Rectal smooth muscle tissue (tissue), 1 donor: Measurements from ENCODE around the gene FLT3LG.
"Not testable (repeated sequence)": the region's sequence is repeated elsewhere in the genome, so short reads cannot be mapped to it uniquely, and the experiment has no call there.

Experiments
- H3K27ac ChIP-seq: one replicate; pipeline ENCODE4 v1.7.0; 2013; ENCODE audit warnings: low read depth, low read length, inconsistent platforms
- H3K27me3 ChIP-seq: one replicate; pipeline ENCODE4 v1.7.0; 2013; ENCODE audit warnings: low read length; ENCODE audit not compliant: control insufficient read depth, insufficient read depth
- H3K36me3 ChIP-seq: one replicate; pipeline ENCODE4 v1.7.0; 2013; ENCODE audit warnings: low read length; ENCODE audit not compliant: control insufficient read depth, insufficient read depth
- H3K4me1 ChIP-seq: one replicate; pipeline ENCODE4 v1.7.0; 2013; ENCODE audit warnings: low read length; ENCODE audit not compliant: control insufficient read depth, insufficient read depth
- H3K4me3 ChIP-seq: one replicate; pipeline ENCODE4 v1.7.0; 2013; ENCODE audit warnings: low read length
- H3K9ac ChIP-seq: one replicate; pipeline ENCODE4 v1.7.0; 2013; ENCODE audit warnings: low read length

Gene FLT3LG

DNA sequence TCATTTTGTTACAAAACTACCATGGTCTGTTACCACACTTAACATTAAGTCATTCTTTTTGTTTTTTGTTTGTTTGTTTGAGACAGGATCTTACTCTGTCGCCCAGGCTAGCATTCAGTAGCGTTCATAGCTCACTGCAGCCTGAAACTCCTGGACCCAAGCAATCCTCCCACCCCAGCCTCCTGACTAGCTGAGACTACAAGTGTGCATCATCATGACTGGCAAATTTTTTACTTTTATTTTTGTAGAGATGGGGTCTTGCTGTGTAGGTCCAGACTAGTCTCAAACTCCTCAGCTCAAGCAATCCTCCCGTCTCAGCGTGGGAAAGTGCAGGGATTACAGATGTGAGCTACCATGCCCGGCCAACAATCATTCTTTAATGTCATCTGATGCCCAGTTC, 17.7 kb upstream of the FLT3LG start:
- no peak overlapping the region for H3K4me3 ChIP-seq
- H3K9ac ChIP-seq, result no peak overlapping the region
- no peaks in the 10 kb centered on the region for H3K27me3 ChIP-seq
- H3K27ac ChIP-seq, result no peak overlapping the region
- H3K36me3 ChIP-seq, result no peaks in the 10 kb centered on the region
- H3K4me1 ChIP-seq, result peaks cover 7% of the 10 kb centered on the region

DNA sequence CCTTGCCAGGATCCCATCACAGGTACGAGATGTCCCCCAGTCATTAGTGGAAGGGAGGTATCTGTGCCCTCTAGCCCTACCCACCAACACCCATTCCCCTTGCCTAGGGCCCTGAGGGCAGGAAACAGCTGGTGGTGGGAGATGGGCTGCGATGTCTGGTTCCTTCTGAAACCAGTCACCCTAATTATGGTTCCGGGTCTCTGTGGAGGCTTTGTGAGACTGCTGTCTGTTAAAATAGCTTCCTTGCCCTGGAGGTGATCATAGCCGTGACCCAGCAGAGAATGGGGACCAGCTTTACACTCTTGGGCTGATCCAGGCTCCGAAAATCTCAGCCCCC, 15.5 kb upstream of the FLT3LG start:
- no peak overlapping the region for H3K9ac ChIP-seq
- peaks cover 6% of the 10 kb centered on the region for H3K4me1 ChIP-seq
- H3K27me3 ChIP-seq, result no peaks in the 10 kb centered on the region
- no peak overlapping the region for H3K4me3 ChIP-seq
- no peak overlapping the region for H3K27ac ChIP-seq
- H3K36me3 ChIP-seq, result no peaks in the 10 kb centered on the region

DNA sequence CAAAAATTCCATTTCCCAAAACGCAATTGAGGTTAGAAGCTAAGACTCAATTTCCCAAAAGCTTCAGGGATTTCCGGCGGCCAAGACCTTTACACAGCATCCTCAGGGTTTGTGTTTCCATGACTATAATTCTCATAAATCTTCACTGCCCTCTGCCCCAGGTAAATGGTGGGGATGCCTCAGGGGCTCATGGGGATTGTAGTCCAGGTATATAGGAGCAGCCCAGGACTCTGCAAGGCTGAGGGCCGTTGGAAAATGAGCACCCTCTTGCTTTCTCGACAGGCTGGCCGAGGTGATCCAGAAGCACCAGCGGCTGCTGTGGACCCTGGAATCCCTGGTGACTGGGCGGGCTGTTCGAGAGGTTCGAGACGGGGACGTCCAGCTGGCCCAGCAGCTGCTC, 14.6 kb upstream of the FLT3LG start:
- Histone ChIP-seq H3K4me3 (no peak overlapping the region), H3K4me1 (no peaks in the 10 kb centered on the region), H3K27ac (no peak overlapping the region), H3K9ac (no peak overlapping the region), H3K27me3 (no peaks in the 10 kb centered on the region), H3K36me3 (peaks cover 2% of the 10 kb centered on the region)

GRCh38 chr19:49461130-49461529, 12.9 kb upstream of the FLT3LG start:
- not testable (repeated sequence) for H3K36me3 ChIP-seq, H3K27ac ChIP-seq, H3K4me1 ChIP-seq, H3K4me3 ChIP-seq, H3K9ac ChIP-seq, H3K27me3 ChIP-seq

DNA sequence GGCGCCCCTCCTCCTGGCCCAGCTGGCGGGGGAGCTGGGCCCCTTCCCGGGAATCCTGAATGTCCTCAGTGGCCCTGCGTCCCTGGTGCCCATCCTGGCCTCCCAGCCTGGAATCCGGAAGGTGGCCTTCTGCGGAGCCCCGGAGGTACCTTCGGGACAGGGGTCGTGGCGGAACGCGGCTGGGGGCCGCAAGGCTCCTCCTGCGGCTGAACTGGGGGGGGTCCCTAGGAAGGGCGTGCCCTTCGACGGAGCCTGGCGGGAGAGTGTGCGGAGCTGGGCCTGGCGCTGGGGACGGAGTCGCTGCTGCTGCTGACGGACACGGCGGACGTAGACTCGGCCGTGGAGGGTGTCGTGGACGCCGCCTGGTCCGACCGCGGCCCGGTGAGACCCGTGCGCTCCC, 12.4 kb upstream of the FLT3LG start:
- Histone ChIP-seq H3K9ac (no peak overlapping the region), H3K27me3 (no peaks in the 10 kb centered on the region), H3K4me1 (no peaks in the 10 kb centered on the region), H3K27ac (no peak overlapping the region), H3K4me3 (no peak overlapping the region), H3K36me3 (peaks cover 2% of the 10 kb centered on the region)

- no peak overlapping the region for H3K4me3 ChIP-seq
- no peak overlapping the region for H3K27ac ChIP-seq
- H3K4me1 ChIP-seq, result no peaks in the 10 kb centered on the region
- H3K27me3 ChIP-seq, result no peaks in the 10 kb centered on the region
- peaks cover 2% of the 10 kb centered on the region for H3K36me3 ChIP-seq
- no peak overlapping the region for H3K9ac ChIP-seq
Observed at GRCh38 chr19:49462492-49462891, 11.5 kb upstream of the FLT3LG start.

DNA sequence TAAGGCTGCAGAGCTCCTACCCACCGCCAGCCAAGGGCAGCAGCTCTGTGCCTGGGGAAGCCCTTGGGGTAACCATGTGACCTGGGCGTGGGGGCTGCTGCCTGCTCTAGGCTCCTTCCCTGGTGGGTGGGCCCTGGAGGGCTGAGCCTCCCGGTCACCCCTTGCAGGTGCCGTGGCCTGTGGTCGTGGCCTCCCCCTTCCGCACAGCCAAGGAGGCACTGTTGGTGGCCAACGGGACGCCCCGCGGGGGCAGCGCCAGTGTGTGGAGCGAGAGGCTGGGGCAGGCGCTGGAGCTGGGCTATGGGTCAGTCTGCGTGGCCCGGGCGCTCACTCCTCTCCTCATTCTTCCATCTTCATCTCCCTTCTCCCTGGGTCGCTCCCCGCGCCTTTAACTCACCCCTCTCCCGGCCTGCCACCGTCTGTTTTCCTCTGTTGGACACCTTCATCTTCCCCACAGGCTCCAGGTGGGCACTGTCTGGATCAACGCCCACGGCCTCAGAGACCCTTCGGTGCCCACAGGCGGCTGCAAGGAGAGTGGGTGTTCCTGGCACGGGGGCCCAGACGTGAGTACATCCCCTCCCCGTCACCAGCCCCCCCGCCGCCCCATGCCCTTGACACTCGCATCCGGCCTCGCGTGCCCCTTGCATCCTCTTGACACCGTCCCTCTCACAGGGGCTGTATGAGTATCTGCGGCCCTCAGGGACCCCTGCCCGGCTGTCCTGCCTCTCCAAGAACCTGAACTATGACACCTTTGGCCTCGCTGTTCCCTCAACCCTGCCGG, 9.9 kb upstream of the FLT3LG start:
- Histone ChIP-seq H3K36me3 (peaks cover 2% of the 10 kb centered on the region), H3K9ac (no peak overlapping the region), H3K4me3 (no peak overlapping the region), H3K4me1 (no peaks in the 10 kb centered on the region), H3K27me3 (no peaks in the 10 kb centered on the region), H3K27ac (no peak overlapping the region)

DNA sequence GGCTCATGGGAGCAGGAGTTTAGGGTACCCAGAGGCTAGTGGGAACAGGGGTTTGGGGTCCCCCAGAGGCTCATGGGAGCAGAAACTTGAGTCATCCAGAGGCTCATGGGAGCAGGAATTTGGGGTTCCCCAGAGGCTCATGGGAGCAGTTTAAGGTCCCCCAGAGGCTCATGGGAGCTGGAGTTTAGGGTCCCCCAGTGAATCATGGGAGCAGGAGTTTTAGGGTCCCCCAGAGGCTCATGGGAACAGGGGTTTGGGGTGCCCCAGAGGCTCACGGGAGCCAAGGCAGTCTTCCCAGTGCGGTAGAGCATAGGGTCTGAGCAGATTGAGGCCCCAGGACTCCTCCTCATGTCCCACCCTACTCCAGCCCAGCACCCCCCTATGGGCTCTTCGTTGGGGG, 8.6 kb upstream of the FLT3LG start:
- H3K27ac ChIP-seq, result no peak overlapping the region
- no peak overlapping the region for H3K4me3 ChIP-seq
- no peak overlapping the region for H3K9ac ChIP-seq
- H3K27me3 ChIP-seq, result no peaks in the 10 kb centered on the region
- no peaks in the 10 kb centered on the region for H3K4me1 ChIP-seq
- peaks cover 5% of the 10 kb centered on the region for H3K36me3 ChIP-seq

DNA sequence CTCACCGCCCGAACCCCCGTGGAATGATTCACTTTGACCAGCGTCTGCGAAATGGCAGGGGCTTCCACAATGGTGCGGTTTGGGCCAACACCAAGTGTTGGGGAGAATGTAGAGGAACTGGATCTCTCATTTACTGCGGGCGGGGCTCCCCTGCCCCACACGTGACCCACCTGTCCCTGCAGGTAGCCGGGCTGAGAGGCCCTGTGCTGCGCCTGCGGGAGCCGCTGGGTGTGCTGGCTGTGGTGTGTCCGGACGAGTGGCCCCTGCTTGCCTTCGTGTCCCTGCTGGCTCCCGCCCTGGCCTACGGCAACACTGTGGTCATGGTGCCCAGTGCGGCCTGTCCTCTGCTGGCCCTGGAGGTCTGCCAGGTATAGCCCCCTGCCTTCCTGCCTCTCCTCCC, 5.8 kb upstream of the FLT3LG start:
- no peaks in the 10 kb centered on the region for H3K27me3 ChIP-seq
- H3K9ac ChIP-seq, result no peak overlapping the region
- no peaks in the 10 kb centered on the region for H3K4me1 ChIP-seq
- H3K36me3 ChIP-seq, result peaks cover 5% of the 10 kb centered on the region
- no peak overlapping the region for H3K4me3 ChIP-seq
- H3K27ac ChIP-seq, result no peak overlapping the region

DNA sequence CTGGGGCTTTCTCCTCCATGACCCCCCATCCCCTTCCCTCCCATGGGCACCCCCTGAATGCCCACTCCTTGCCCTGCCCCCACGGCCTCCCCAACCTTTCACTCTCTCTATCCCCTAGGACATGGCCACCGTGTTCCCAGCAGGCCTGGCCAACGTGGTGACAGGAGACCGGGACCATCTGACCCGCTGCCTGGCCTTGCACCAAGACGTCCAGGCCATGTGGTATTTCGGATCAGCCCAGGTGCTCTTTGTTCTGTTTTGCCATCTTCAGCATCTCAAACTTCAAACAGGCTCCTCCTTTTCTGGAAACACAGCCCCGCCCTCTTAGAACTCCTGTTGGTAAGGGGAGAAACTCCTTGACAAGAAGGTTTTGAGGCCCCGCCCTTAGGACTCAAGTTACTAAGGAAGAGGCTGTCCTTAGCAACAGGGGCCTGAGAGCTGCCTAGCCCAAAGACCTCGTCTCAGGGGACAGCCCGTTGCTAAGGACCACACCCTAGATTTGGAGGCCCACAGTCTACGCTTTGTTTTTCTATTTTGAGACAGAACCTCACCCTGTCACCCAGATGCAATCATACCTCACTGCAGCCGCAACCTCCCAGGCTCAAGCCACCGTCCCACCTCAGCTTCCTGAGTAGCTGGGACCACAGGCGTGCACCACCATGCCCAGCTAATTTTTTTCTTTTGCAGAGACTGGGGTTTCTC, 5.1 kb upstream of the FLT3LG start:
- no peak overlapping the region for H3K9ac ChIP-seq
- H3K27me3 ChIP-seq, result no peaks in the 10 kb centered on the region
- peak overlapping the region; percentile 14 for H3K27ac ChIP-seq
- H3K4me1 ChIP-seq, result no peaks in the 10 kb centered on the region
- peaks cover 5% of the 10 kb centered on the region for H3K36me3 ChIP-seq
- no peak overlapping the region for H3K4me3 ChIP-seq

DNA sequence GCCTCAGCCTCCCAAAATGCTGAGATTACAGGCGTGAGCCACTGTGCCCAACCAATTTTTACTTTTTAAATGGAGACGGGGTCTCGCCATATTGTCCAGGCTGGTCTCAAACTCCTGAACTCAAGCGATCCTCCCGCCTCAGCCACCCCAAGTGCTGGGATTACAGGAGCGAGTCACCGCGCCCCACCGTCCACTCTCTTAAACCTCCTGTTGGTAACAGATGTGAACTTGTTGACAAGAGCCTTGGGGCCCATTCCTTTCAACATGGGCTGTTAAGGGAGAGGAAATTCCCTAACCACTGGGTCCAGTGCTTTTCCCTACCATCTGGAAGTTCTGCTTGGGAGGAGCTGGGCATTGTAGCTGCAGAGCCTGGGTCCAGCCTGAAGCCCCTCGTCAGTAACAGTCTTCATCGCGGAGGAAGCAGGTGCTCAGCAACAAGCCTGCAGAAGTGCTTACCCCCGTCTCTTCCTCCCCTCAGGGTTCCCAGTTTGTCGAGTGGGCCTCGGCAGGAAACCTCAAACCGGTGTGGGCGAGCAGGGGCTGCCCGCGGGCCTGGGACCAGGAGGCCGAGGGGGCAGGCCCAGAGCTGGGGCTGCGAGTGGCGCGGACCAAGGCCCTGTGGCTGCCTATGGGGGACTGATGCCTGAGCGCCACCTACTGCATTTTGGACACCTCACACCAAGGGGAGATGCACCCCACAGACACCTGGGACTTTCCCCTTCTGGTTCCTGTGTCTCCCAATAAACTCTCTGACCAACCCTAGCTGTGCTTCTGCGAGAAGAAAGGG, 4.0 kb upstream of the FLT3LG start:
- no peak overlapping the region for H3K4me3 ChIP-seq
- H3K27ac ChIP-seq, result no peak overlapping the region
- no peaks in the 10 kb centered on the region for H3K4me1 ChIP-seq
- no peak overlapping the region for H3K9ac ChIP-seq
- H3K27me3 ChIP-seq, result no peaks in the 10 kb centered on the region
- H3K36me3 ChIP-seq, result peaks cover 3% of the 10 kb centered on the region

GRCh38 chr19:49470615-49470978, 3.4 kb upstream of the FLT3LG start:
- Histone ChIP-seq H3K4me1 (no peaks in the 10 kb centered on the region), H3K27me3 (no peaks in the 10 kb centered on the region), H3K27ac (no peak overlapping the region), H3K9ac (no peak overlapping the region), H3K36me3 (peaks cover 3% of the 10 kb centered on the region), H3K4me3 (no peak overlapping the region)
